Measurements from ENCODE around the gene PLEKHG4. TPM values are rescaled to one million over a fixed set of nuclear protein-coding genes. Genes with fewer than 3 reads are reported as not detected.

Gene PLEKHG4
- total RNA-seq, 3 donors from 2014 or later: 8.0 to 15.4 (median 10.5) TPM

DNA sequence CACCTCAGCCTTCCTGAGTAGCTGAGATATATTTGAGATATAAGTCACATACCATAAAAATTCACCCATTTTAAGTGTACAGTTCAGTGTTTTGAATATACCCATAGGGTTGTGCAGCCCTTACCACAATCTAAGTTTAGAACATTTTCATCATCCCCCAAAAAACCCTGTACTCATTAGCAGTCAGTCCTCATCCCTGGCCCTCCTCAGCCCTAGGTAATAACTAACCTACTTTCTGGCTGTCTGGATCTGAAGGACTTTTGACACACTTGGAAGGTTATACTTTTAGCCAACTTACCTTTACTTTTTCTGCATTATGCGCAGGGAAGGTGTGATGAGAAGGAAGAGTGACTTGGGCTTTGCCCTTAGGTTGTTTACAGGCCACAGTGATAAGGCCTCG, 4.0 kb upstream of the PLEKHG4 start:
- TF ChIP-seq, protein P1, sequence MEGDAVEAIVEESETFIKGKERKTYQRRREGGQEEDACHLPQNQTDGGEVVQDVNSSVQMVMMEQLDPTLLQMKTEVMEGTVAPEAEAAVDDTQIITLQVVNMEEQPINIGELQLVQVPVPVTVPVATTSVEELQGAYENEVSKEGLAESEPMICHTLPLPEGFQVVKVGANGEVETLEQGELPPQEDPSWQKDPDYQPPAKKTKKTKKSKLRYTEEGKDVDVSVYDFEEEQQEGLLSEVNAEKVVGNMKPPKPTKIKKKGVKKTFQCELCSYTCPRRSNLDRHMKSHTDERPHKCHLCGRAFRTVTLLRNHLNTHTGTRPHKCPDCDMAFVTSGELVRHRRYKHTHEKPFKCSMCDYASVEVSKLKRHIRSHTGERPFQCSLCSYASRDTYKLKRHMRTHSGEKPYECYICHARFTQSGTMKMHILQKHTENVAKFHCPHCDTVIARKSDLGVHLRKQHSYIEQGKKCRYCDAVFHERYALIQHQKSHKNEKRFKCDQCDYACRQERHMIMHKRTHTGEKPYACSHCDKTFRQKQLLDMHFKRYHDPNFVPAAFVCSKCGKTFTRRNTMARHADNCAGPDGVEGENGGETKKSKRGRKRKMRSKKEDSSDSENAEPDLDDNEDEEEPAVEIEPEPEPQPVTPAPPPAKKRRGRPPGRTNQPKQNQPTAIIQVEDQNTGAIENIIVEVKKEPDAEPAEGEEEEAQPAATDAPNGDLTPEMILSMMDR (IDR thresholded peaks at IDR 0.05): no peak
- intact Hi-C loops (cut with DNase I, micrococcal nuclease): no loop called here
- no peaks in the 10 kb centered on the region for H3K9me3 ChIP-seq
- H3K4me1 ChIP-seq (ENCODE audit: low read depth): peaks cover 5% of the 10 kb centered on the region
- no peak for ATAC-seq
- no peak overlapping the region for H3K4me3 ChIP-seq
- no peak for DNase-seq
- H3K36me3 ChIP-seq (ENCODE audit: low read depth): no peaks in the 10 kb centered on the region

DNA sequence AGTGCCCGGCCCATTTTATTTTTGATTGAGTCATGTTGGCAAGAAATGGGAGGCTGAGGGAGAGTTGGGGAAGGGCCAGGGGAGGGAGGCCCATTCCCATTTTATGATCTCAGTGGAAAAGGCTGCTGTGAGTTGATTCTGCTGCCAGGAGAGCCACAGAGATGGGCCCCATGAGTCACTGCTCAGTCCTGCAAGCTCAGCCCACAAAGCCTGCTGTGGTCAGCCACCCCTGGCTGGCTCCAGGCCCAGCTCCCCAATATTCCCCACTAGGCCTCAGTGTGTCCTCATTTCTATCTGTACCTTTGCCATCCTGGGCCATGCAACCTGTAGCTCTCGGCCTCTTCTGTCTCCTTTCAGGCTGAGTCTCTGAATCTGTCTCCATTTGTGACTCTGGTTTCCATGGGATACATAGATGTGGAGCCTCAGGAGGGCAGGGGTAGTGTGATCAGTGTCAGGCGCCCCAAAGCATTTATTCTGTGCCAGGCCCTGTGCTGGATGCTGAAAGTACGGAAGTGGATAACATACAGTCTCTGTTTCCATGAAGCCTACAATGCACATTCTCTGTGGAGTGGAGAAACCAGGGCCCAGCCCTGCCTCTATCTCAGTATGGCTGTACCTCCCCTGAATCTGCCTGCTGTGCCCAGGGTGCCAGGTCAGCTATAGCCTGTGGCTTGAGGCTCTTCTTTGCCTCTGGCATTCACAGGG, 1.9 kb upstream of the PLEKHG4 start:
- intact Hi-C loops (cut with DNase I, micrococcal nuclease): no loop called here
- Histone ChIP-seq H3K9me3 (no peaks in the 10 kb centered on the region), H3K4me3 (no peak overlapping the region), H3K36me3 (ENCODE audit: low read depth) (no peaks in the 10 kb centered on the region), H3K4me1 (ENCODE audit: low read depth) (peaks cover 5% of the 10 kb centered on the region)
- DNase-seq (peak; percentile 29 to 70 (median 44)), ATAC-seq (peak; percentile 4)
- TF ChIP-seq, protein P1 (IDR thresholded peaks at IDR 0.05): no peak

DNA sequence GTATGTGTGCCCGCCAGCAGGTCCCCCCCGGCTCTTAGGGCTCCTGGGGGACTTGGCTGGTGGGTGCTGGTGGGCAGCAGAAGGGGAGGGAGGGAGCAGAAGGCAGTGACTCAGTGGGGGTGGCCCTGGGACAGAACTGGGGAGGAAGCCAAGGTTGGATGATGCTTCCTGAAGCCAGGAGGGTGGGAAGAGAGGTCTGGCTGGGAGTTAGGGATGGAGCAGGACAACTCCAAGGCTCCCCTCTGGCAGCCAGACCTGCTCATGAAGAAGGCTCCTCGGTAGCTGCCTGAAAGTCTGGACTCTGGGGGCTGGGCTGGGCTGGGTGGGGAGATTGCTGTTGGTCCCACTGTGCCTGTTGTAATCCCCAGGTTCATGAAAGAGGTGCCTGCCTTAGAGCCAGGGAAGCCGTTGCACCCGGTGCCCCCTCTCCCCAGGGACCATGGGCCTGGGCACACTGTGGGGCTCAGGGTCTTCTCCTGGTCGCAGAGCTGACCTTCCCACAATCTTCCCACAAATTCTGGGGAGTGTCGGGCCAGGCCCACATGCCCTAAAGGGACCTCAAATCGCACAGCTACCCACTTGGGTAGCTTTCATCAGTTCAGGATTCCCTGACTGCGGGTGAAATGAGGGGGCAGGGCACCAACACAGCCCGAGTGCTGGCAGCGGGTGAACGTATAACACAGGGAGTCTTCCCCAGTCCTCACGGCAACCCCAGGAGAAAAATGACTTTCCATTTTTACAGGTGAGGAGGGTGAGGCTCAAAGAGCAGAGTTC, 1.1 kb upstream of the PLEKHG4 start:
- Histone ChIP-seq H3K4me3 (peak overlapping the region; percentile 67), H3K36me3 (ENCODE audit: low read depth) (no peaks in the 10 kb centered on the region), H3K9me3 (no peaks in the 10 kb centered on the region), H3K4me1 (ENCODE audit: low read depth) (peaks cover 5% of the 10 kb centered on the region)
- peak; percentile 42 for ATAC-seq
- intact Hi-C loops (cut with DNase I, micrococcal nuclease): no loop called here
- peak in 2 of 3 donors; percentile 16 to 54 for DNase-seq
- TF ChIP-seq, protein P1 (IDR thresholded peaks at IDR 0.05): no peak

DNA sequence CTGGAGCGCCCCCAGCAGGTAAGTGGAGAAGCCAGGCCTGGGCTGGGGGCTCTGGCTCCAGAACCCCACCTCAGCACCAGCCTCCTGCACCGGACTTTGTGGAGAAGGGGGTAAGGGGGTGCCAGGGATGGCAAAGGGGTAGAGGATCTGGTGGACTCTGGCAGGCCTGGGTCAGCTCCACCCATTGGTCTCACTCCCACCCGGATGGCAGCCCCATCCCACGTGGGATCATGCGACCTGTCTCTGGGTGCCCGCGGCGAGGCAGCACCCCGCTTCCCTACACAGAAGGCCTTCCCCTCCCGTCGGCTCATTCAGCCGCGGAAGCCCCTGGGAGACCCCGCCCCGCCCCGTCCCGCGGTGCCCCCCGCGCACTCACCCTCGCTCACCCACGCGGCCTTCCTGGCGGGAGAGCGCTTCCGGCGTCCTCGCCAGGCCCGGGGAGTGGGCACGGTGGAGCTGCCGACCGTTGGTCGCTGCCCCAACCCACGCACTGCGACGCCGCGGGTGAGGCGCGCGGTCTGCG, 498 bp upstream of the PLEKHG4 start:
- ATAC-seq: peak; percentile 49
- Histone ChIP-seq H3K4me1 (ENCODE audit: low read depth) (peaks cover 5% of the 10 kb centered on the region), H3K9me3 (no peaks in the 10 kb centered on the region), H3K36me3 (ENCODE audit: low read depth) (no peaks in the 10 kb centered on the region), H3K4me3 (peak overlapping the region; percentile 67)
- intact Hi-C loops (cut with DNase I, micrococcal nuclease): no loop called here
- DNase-seq: peak in 2 of 3 donors; percentile 49 to 68
- TF ChIP-seq, protein P1 (IDR thresholded peaks at IDR 0.05): no peak

DNA sequence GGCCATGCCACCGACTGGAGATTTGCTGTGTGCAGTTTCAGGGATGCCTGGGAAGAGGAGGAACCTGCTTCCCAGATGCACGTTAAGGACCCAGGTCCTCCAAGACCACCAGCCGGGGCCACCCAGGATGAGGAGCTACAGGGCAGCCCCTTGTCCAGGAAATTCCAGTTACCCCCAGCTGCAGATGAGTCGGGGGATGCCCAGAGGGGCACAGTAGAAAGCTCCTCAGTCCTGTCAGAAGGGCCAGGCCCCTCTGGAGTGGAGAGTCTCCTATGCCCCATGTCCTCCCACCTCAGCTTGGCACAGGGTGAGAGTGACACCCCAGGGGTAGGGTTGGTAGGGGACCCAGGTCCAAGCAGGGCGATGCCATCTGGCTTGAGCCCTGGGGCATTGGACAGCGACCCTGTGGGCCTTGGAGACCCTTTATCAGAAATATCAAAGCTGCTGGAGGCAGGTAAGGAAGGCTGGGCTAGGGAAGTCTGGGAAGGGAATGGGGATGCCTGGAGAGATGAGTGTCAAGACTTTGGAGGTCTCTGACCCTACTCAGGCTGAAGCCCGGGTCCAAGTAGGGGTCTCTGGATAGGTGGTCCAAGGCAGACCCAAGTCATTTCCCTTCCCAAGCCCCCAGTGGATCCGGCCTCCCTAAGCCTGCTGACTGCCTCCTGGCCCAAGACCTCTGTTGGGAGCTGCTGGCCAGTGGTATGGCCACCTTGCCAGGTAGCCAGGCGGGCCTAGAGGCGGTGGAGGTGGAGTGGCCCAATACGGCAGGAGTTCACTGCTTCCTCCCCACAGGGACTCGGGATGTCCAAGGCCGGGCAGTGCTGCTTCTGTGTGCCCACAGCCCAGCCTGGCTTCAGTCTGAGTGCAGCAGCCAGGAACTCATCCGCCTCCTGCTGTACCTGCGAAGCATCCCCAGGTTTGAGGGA, 1.0 kb downstream of the PLEKHG4 start:
- Histone ChIP-seq H3K4me1 (ENCODE audit: low read depth) (peaks cover 5% of the 10 kb centered on the region), H3K9me3 (no peaks in the 10 kb centered on the region), H3K36me3 (ENCODE audit: low read depth) (no peaks in the 10 kb centered on the region), H3K4me3 (no peak overlapping the region)
- intact Hi-C loops (cut with DNase I, micrococcal nuclease): no loop called here
- ATAC-seq (no peak), DNase-seq (no peak)
- TF ChIP-seq, protein P1 (IDR thresholded peaks at IDR 0.05): no peak
